GM12878 (cell line): ENCODE results near the gene BRME1. TPM values are rescaled to one million over a fixed set of nuclear protein-coding genes. Genes with fewer than 3 reads are reported as not detected.

Experiments used
- CHD4 ChIP-seq: fragments of 200-600 bp; sonication (generic); IDR thresholded peaks from 2 replicates; pipeline ENCODE4 v1.6.1; 2016; ENCODE audit warnings: mild to moderate bottlenecking
- EP300 ChIP-seq, 2 experiments: fragments of 150-350 bp in 1 of 2; IDR thresholded peaks; 2 replicates each; pipeline ENCODE4 v1.6.1; 2011 to 2012; ENCODE audit warnings: low read depth in 2 of 2, low read length in 2 of 2, borderline replicate concordance in 1 of 2, improper control_type of control experiment in 1 of 2, inconsistent platforms in 1 of 2; ENCODE audit not compliant: control insufficient read depth in 1 of 2
- FOXM1 ChIP-seq: IDR thresholded peaks from 2 replicates; pipeline ENCODE4 v1.6.1; 2012; ENCODE audit warnings: low read depth, mild to moderate bottlenecking, inconsistent platforms, low read length, moderate library complexity
- HCFC1 ChIP-seq: fragments of 150-350 bp; IDR thresholded peaks from 2 replicates; pipeline ENCODE4 v1.6.1; 2014; ENCODE audit warnings: low read length
- IKZF1 ChIP-seq: fragments of 450-650 bp; conservative IDR thresholded peaks from 2 replicates; pipeline ENCODE4 v1.6.1; 2017; ENCODE audit warnings: antibody characterized with exemption, mild to moderate bottlenecking
- NFYB ChIP-seq: IDR thresholded peaks from 2 replicates; pipeline ENCODE4 v1.6.1; 2011; ENCODE audit warnings: low read depth, mild to moderate bottlenecking, low read length, improper control_type of control experiment, moderate library complexity; ENCODE audit not compliant: insufficient read depth
- PAX5 ChIP-seq: IDR thresholded peaks from 2 replicates; pipeline ENCODE4 v1.6.1; 2011; ENCODE audit warnings: low read depth, low read length, borderline replicate concordance
- PML ChIP-seq: IDR thresholded peaks from 2 replicates; pipeline ENCODE4 v1.6.1; 2012; ENCODE audit warnings: low read length, inconsistent platforms
- POLR2AphosphoS5 ChIP-seq: IDR thresholded peaks from 2 replicates; pipeline ENCODE4 v1.6.1; 2011; ENCODE audit warnings: mild to moderate bottlenecking, low read length, inconsistent platforms
- SMC3 ChIP-seq: IDR thresholded peaks from 2 replicates; pipeline ENCODE4 v1.6.1; 2011; ENCODE audit warnings: low read length, improper control_type of control experiment, borderline replicate concordance
- TARDBP ChIP-seq: IDR thresholded peaks from 2 replicates; pipeline ENCODE4 v1.6.1; 2016; ENCODE audit warnings: borderline replicate concordance
- ZBED1 ChIP-seq: IDR thresholded peaks from 2 replicates; pipeline ENCODE4 v1.6.1; 2016; ENCODE audit warnings: borderline replicate concordance
- ZNF207 ChIP-seq: fragments of 450-650 bp; IDR thresholded peaks from 2 replicates; pipeline ENCODE4 v1.6.1; 2014; ENCODE audit warnings: antibody characterized with exemption, mild to moderate bottlenecking, borderline replicate concordance
- ZNF274 ChIP-seq: IDR thresholded peaks from one replicate; pipeline ENCODE4 v1.8.0; 2011; ENCODE audit not compliant: insufficient read length, insufficient read depth
- polyA plus RNA-seq, 11 experiments: library from polyadenylated mRNA; depleted of rRNA in 4 of 11; unstranded in 6 of 11; stranded (reverse) in 5 of 11; fragments of >200 nt; fragmentation: Nextera tagmentation in 4 of 11; fragmentation: Illumina TruSeq in 1 of 11; extraction: Ambion mirVana in 4 of 11; extraction: Trizol in 1 of 11; gene quantifications; 1 replicate in 1 of 11; 2 replicates in 10 of 11; pipeline versions ENCODE4 v1.2.1 to v1.2.3, GENCODE V29; 2011 to 2016; ENCODE audit warnings: inconsistent platforms in 2 of 11, missing spikeins in 2 of 11, low read depth in 1 of 11
- total RNA-seq, 4 experiments: library from RNA; depleted of rRNA in 3 of 4; stranded (reverse); fragments of >200 nt in 3 of 4; fragmentation: Illumina TruSeq in 1 of 4; extraction: Trizol in 1 of 4; gene quantifications; 2 replicates each; pipeline versions ENCODE4 v1.2.1 to v1.2.3, GENCODE V29; 2013 to 2021
- TF ChIP-seq, protein P1 (sequence below): fragments of 450-650 bp; IDR thresholded peaks from 2 replicates; pipeline ENCODE4 v1.6.1; 2016; ENCODE audit warnings: mild to moderate bottlenecking
- TF ChIP-seq, protein P2 (sequence below): fragments of 450-650 bp; IDR thresholded peaks from 2 replicates; pipeline ENCODE4 v1.6.1; 2018; ENCODE audit warnings: borderline replicate concordance, mild to moderate bottlenecking; ENCODE audit not compliant: partially characterized antibody
- TF ChIP-seq, protein P3 (sequence below): fragments of 450-650 bp; IDR thresholded peaks from 2 replicates; pipeline ENCODE4 v1.6.1; 2017; ENCODE audit warnings: mild to moderate bottlenecking, moderate library complexity

BRME1 gene
- total and polyA plus RNA-seq, 10 of the 15 experiments (the other 5 are each of a cell fraction or from before 2014, with no cell fraction given): 0.07 to 2.2 (median 1.1) TPM; not detected in 1

DNA sequence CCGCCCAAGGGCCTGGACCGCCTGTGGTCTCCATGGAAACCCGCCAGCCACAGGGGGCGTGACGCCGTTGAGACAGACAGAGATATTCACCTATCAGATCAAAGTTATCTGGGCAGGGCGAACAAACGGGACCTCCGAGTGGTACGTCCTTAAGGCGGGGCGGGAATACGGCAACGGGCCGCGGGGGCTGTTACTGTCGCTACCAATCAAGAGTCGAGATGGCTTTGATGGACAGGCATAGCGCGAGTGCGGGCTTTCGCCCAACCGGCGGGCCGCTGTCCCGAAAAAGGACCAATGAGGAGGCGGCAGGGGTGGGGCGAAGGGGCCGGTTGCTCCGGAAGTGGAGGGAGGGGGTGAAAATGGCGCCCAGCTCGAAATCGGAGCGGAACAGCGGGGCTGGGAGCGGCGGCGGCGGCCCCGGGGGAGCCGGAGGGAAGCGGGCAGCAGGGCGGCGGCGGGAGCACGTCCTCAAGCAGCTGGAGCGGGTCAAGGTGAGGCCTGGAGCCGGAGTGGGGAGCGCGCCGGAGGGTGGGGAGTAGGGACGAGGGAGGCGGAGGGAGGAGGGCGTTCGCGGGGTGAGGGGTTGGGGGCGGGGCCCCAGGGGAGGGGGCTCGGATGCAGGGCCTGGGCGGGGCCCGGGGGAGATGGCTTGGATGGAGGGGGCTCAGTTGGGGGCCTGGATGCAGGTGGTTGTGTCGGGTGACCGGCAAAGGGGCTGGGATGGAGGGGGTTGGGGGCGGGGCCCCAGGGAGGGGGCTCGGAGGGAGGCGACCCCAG lies 46.4 kb upstream of the BRME1 start, which contains the start of gene DCAF15 (continued):
- TF ChIP-seq NFYB (peak; percentile 93), POLR2AphosphoS5 (peak; percentile 60; the same call in 1 of the 2 replicates), SMC3 (no peak), ZBED1 (no peak), PML (no peak), IKZF1 (no peak), CHD4 (no peak), EP300 (IDR thresholded peaks at IDR 0.05; ENCODE audit: borderline replicate concordance in 1 of 2, control insufficient read depth in 1 of 2, low read depth in 2 of 2, low read length in 2 of 2) (no peak), ZNF274 (no peak), TARDBP (no peak), PAX5 (0 out of 2 replicates have a peak, but pooled peaks have one; percentile 8), ZNF207 (no peak), HCFC1 (0 out of 2 replicates have a peak, but pooled peaks have one; percentile 14), FOXM1 (no peak)
- TF ChIP-seq, protein P1, sequence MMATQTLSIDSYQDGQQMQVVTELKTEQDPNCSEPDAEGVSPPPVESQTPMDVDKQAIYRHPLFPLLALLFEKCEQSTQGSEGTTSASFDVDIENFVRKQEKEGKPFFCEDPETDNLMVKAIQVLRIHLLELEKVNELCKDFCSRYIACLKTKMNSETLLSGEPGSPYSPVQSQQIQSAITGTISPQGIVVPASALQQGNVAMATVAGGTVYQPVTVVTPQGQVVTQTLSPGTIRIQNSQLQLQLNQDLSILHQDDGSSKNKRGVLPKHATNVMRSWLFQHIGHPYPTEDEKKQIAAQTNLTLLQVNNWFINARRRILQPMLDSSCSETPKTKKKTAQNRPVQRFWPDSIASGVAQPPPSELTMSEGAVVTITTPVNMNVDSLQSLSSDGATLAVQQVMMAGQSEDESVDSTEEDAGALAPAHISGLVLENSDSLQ: peak; percentile 100
- TF ChIP-seq, protein P2, sequence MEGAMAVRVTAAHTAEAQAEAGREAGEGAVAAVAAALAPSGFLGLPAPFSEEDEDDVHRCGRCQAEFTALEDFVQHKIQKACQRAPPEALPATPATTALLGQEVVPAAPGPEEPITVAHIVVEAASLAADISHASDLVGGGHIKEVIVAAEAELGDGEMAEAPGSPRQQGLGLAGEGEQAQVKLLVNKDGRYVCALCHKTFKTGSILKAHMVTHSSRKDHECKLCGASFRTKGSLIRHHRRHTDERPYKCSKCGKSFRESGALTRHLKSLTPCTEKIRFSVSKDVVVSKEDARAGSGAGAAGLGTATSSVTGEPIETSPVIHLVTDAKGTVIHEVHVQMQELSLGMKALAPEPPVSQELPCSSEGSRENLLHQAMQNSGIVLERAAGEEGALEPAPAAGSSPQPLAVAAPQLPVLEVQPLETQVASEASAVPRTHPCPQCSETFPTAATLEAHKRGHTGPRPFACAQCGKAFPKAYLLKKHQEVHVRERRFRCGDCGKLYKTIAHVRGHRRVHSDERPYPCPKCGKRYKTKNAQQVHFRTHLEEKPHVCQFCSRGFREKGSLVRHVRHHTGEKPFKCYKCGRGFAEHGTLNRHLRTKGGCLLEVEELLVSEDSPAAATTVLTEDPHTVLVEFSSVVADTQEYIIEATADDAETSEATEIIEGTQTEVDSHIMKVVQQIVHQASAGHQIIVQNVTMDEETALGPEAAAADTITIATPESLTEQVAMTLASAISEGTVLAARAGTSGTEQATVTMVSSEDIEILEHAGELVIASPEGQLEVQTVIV: peak; percentile 67
- TF ChIP-seq, protein P3, sequence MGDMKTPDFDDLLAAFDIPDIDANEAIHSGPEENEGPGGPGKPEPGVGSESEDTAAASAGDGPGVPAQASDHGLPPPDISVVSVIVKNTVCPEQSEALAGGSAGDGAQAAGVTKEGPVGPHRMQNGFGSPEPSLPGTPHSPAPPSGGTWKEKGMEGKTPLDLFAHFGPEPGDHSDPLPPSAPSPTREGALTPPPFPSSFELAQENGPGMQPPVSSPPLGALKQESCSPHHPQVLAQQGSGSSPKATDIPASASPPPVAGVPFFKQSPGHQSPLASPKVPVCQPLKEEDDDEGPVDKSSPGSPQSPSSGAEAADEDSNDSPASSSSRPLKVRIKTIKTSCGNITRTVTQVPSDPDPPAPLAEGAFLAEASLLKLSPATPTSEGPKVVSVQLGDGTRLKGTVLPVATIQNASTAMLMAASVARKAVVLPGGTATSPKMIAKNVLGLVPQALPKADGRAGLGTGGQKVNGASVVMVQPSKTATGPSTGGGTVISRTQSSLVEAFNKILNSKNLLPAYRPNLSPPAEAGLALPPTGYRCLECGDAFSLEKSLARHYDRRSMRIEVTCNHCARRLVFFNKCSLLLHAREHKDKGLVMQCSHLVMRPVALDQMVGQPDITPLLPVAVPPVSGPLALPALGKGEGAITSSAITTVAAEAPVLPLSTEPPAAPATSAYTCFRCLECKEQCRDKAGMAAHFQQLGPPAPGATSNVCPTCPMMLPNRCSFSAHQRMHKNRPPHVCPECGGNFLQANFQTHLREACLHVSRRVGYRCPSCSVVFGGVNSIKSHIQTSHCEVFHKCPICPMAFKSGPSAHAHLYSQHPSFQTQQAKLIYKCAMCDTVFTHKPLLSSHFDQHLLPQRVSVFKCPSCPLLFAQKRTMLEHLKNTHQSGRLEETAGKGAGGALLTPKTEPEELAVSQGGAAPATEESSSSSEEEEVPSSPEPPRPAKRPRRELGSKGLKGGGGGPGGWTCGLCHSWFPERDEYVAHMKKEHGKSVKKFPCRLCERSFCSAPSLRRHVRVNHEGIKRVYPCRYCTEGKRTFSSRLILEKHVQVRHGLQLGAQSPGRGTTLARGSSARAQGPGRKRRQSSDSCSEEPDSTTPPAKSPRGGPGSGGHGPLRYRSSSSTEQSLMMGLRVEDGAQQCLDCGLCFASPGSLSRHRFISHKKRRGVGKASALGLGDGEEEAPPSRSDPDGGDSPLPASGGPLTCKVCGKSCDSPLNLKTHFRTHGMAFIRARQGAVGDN: no peak
- TF ChIP-seq, all 136 proteins: peak for 44
